SK-N-SH treated with all-trans-retinoic acid at 6 μM for 48 hours (cell line): ENCODE results near the gene CSKMT.
A peak's percentile ranks its signal among the peaks of the same experiment; 100 is the strongest.

Experiments
- ATAC-seq: fragments of 200-7000 bp; cut with Tn5 transposase; 3 replicates; pipeline ENCODE4 v1.9.1; 2020; ENCODE audit warnings: mild to moderate bottlenecking, moderate library complexity
- ARNTL ChIP-seq: fragments of 450-650 bp; formaldehyde crosslinking; IDR thresholded peaks from 2 replicates; pipeline ENCODE4 v1.5.0; 2020; ENCODE audit warnings: low read depth, mild to moderate bottlenecking, moderate library complexity, borderline replicate concordance
- BACH2 ChIP-seq: fragments of 250-450 bp; sonication (Bioruptor Pico); IDR thresholded peaks from 2 replicates; pipeline ENCODE4 v1.9.0; 2021; ENCODE audit warnings: mild to moderate bottlenecking, borderline replicate concordance
- CSDC2 ChIP-seq: fragments of 250-450 bp; sonication (Bioruptor Pico); IDR thresholded peaks from 2 replicates; pipeline ENCODE4 v1.5.0; 2020; ENCODE audit warnings: mild to moderate bottlenecking, moderate library complexity
- CSRNP3 ChIP-seq: fragments of 250-450 bp; sonication (Bioruptor Pico); IDR thresholded peaks from 2 replicates; pipeline ENCODE4 v1.5.1; 2021; ENCODE audit warnings: mild to moderate bottlenecking, moderate library complexity
- ESRRG ChIP-seq: fragments of 250-450 bp; sonication (Bioruptor Pico); IDR thresholded peaks from 2 replicates; pipeline ENCODE4 v1.6.1; 2021; ENCODE audit warnings: mild to moderate bottlenecking
- GLIS3 ChIP-seq: fragments of 250-450 bp; sonication (Bioruptor Pico); IDR thresholded peaks from 2 replicates; pipeline ENCODE4 v1.5.0; 2020; ENCODE audit warnings: mild to moderate bottlenecking, moderate library complexity
- ISL1 ChIP-seq: fragments of 250-450 bp; sonication (Bioruptor Pico); IDR thresholded peaks from 2 replicates; pipeline ENCODE4 v2.1.2; 2022; ENCODE audit warnings: mild to moderate bottlenecking, moderate library complexity
- OSR1 ChIP-seq: fragments of 250-450 bp; sonication (Bioruptor Pico); IDR thresholded peaks from 2 replicates; pipeline ENCODE4 v1.8.0; 2022; ENCODE audit warnings: moderate library complexity, mild to moderate bottlenecking, inconsistent platforms
- PPARA ChIP-seq: fragments of 250-450 bp; sonication (Bioruptor Pico); IDR thresholded peaks from 2 replicates; pipeline ENCODE4 v1.5.0; 2020; ENCODE audit warnings: mild to moderate bottlenecking, borderline replicate concordance
- RARB ChIP-seq: fragments of 250-450 bp; sonication (Bioruptor Pico); IDR thresholded peaks from 2 replicates; pipeline ENCODE4 v1.8.0; 2021; ENCODE audit warnings: mild to moderate bottlenecking, moderate library complexity
- SNAI2 ChIP-seq: fragments of 250-450 bp; sonication (Bioruptor Pico); IDR thresholded peaks from 2 replicates; pipeline ENCODE4 v1.5.0; 2020; ENCODE audit warnings: mild to moderate bottlenecking, moderate library complexity
- TCF4 ChIP-seq: fragments of 250-450 bp; sonication (Bioruptor Pico); IDR thresholded peaks from 2 replicates; pipeline ENCODE4 v1.8.0; 2021; ENCODE audit warnings: mild to moderate bottlenecking, moderate library complexity, borderline replicate concordance
- TOX ChIP-seq: fragments of 250-450 bp; sonication (Bioruptor Pico); IDR thresholded peaks from 2 replicates; pipeline ENCODE4 v1.8.0; 2021; ENCODE audit warnings: mild to moderate bottlenecking, moderate library complexity, borderline replicate concordance
- ZC3H10 ChIP-seq: fragments of 250-450 bp; sonication (Bioruptor Pico); IDR thresholded peaks from 2 replicates; pipeline ENCODE4 v1.5.1; 2021; ENCODE audit warnings: mild to moderate bottlenecking, moderate library complexity
- ZFP3 ChIP-seq: fragments of 250-450 bp; sonication (Bioruptor Pico); IDR thresholded peaks from 2 replicates; pipeline ENCODE4 v1.5.0; 2020; ENCODE audit warnings: mild to moderate bottlenecking, moderate library complexity
- ZFP30 ChIP-seq: fragments of 450-650 bp; formaldehyde crosslinking; IDR thresholded peaks from 2 replicates; pipeline ENCODE4 v1.5.0; 2022; ENCODE audit warnings: mild to moderate bottlenecking, moderate library complexity
- ZNF565 ChIP-seq: fragments of 450-650 bp; formaldehyde crosslinking; conservative IDR thresholded peaks from 2 replicates; pipeline ENCODE4 v1.5.0; 2020; ENCODE audit warnings: low read depth, mild to moderate bottlenecking, moderate library complexity
- ZNF70 ChIP-seq: fragments of 450-650 bp; formaldehyde crosslinking; IDR thresholded peaks from 2 replicates; pipeline ENCODE4 v1.5.0; 2020; ENCODE audit warnings: mild to moderate bottlenecking, moderate library complexity
- ZNF8 ChIP-seq: fragments of 450-650 bp; formaldehyde crosslinking; IDR thresholded peaks from 2 replicates; pipeline ENCODE4 v1.5.0; 2020; ENCODE audit warnings: mild to moderate bottlenecking, moderate library complexity
- TF ChIP-seq, protein P1 (sequence below): fragments of 250-450 bp; sonication (Bioruptor Pico); IDR thresholded peaks from 2 replicates; pipeline ENCODE4 v1.5.1; 2020; ENCODE audit warnings: low read depth, mild to moderate bottlenecking, moderate library complexity
- TF ChIP-seq, protein P2 (sequence below): fragments of 250-450 bp; sonication (Bioruptor Pico); IDR thresholded peaks from 2 replicates; pipeline ENCODE4 v1.5.0; 2020; ENCODE audit warnings: mild to moderate bottlenecking, moderate library complexity
- TF ChIP-seq, protein P3 (sequence below): fragments of 250-450 bp; sonication (Bioruptor Pico); IDR thresholded peaks from 2 replicates; pipeline ENCODE4 v1.8.0; 2020; ENCODE audit warnings: mild to moderate bottlenecking, moderate library complexity, borderline replicate concordance
- TF ChIP-seq, protein P4 (sequence below): fragments of 250-450 bp; sonication (Bioruptor Pico); IDR thresholded peaks from 2 replicates; pipeline ENCODE4 v1.8.0; 2021; ENCODE audit warnings: low read depth, mild to moderate bottlenecking, moderate library complexity, borderline replicate concordance

CSKMT gene

GRCh38 chr11:62665075-62665598 is at the start of gene CSKMT, which contains the start of gene C11orf98:
TSS of gene CSKMT (plus strand) at chr11:62665312. CDS start at chr11:62665880, 568 bp downstream.
TSS of gene C11orf98 (minus strand) at chr11:62665210. CDS start at chr11:62665169, 41 bp downstream.
- peak; percentile 92 for ATAC-seq
- TF ChIP-seq, protein P1, sequence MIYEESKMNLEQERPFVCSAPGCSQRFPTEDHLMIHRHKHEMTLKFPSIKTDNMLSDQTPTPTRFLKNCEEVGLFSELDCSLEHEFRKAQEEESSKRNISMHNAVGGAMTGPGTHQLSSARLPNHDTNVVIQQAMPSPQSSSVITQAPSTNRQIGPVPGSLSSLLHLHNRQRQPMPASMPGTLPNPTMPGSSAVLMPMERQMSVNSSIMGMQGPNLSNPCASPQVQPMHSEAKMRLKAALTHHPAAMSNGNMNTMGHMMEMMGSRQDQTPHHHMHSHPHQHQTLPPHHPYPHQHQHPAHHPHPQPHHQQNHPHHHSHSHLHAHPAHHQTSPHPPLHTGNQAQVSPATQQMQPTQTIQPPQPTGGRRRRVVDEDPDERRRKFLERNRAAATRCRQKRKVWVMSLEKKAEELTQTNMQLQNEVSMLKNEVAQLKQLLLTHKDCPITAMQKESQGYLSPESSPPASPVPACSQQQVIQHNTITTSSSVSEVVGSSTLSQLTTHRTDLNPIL (CRISPR knock-in tag), result peak; percentile 76
- 0 out of 2 replicates have a peak, but pooled peaks have one; percentile 74 for TF ChIP-seq ZNF565 (CRISPR knock-in tag)
- peak; percentile 82; the same call in 1 of the 2 replicates for TF ChIP-seq PPARA (CRISPR knock-in tag)
- TF ChIP-seq TCF4 (CRISPR knock-in tag), result peak; percentile 55; the same call in 1 of the 2 replicates
- TF ChIP-seq TOX, result peak; percentile 95
- TF ChIP-seq RARB (CRISPR knock-in tag), result peak; percentile 94
- peak; percentile 68; the same call in 1 of the 2 replicates for TF ChIP-seq CSDC2 (CRISPR knock-in tag)
- peak; percentile 73 for TF ChIP-seq ZNF8 (CRISPR knock-in tag)
- TF ChIP-seq OSR1 (CRISPR knock-in tag), result no peak
- TF ChIP-seq, protein P2, sequence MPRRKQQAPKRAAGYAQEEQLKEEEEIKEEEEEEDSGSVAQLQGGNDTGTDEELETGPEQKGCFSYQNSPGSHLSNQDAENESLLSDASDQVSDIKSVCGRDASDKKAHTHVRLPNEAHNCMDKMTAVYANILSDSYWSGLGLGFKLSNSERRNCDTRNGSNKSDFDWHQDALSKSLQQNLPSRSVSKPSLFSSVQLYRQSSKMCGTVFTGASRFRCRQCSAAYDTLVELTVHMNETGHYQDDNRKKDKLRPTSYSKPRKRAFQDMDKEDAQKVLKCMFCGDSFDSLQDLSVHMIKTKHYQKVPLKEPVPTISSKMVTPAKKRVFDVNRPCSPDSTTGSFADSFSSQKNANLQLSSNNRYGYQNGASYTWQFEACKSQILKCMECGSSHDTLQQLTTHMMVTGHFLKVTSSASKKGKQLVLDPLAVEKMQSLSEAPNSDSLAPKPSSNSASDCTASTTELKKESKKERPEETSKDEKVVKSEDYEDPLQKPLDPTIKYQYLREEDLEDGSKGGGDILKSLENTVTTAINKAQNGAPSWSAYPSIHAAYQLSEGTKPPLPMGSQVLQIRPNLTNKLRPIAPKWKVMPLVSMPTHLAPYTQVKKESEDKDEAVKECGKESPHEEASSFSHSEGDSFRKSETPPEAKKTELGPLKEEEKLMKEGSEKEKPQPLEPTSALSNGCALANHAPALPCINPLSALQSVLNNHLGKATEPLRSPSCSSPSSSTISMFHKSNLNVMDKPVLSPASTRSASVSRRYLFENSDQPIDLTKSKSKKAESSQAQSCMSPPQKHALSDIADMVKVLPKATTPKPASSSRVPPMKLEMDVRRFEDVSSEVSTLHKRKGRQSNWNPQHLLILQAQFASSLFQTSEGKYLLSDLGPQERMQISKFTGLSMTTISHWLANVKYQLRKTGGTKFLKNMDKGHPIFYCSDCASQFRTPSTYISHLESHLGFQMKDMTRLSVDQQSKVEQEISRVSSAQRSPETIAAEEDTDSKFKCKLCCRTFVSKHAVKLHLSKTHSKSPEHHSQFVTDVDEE (CRISPR knock-in tag), result no peak
- TF ChIP-seq ZC3H10 (CRISPR knock-in tag), result peak; percentile 88
- TF ChIP-seq ZNF70 (CRISPR knock-in tag), result peak; percentile 44; the same call in 1 of the 2 replicates
- peak; percentile 98 for TF ChIP-seq CSRNP3 (CRISPR knock-in tag)
- peak; percentile 97 for TF ChIP-seq ESRRG (CRISPR knock-in tag)
- TF ChIP-seq, protein P3, sequence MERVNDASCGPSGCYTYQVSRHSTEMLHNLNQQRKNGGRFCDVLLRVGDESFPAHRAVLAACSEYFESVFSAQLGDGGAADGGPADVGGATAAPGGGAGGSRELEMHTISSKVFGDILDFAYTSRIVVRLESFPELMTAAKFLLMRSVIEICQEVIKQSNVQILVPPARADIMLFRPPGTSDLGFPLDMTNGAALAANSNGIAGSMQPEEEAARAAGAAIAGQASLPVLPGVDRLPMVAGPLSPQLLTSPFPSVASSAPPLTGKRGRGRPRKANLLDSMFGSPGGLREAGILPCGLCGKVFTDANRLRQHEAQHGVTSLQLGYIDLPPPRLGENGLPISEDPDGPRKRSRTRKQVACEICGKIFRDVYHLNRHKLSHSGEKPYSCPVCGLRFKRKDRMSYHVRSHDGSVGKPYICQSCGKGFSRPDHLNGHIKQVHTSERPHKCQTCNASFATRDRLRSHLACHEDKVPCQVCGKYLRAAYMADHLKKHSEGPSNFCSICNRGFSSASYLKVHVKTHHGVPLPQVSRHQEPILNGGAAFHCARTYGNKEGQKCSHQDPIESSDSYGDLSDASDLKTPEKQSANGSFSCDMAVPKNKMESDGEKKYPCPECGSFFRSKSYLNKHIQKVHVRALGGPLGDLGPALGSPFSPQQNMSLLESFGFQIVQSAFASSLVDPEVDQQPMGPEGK (CRISPR knock-in tag), result peak; percentile 91
- no peak for TF ChIP-seq BACH2
- peak; percentile 82; the same call in 1 of the 2 replicates for TF ChIP-seq ARNTL (CRISPR knock-in tag)
- TF ChIP-seq, protein P4, sequence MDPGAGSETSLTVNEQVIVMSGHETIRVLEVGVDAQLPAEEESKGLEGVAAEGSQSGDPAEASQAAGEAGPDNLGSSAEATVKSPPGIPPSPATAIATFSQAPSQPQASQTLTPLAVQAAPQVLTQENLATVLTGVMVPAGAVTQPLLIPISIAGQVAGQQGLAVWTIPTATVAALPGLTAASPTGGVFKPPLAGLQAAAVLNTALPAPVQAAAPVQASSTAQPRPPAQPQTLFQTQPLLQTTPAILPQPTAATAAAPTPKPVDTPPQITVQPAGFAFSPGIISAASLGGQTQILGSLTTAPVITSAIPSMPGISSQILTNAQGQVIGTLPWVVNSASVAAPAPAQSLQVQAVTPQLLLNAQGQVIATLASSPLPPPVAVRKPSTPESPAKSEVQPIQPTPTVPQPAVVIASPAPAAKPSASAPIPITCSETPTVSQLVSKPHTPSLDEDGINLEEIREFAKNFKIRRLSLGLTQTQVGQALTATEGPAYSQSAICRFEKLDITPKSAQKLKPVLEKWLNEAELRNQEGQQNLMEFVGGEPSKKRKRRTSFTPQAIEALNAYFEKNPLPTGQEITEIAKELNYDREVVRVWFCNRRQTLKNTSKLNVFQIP (CRISPR knock-in tag), result peak; percentile 86; the same call in 1 of the 2 replicates
- peak; percentile 57; the same call in 1 of the 2 replicates for TF ChIP-seq ZFP30
- TF ChIP-seq GLIS3 (CRISPR knock-in tag), result peak; percentile 98
- TF ChIP-seq ISL1, result no peak
- no peak for TF ChIP-seq ZFP3 (CRISPR knock-in tag)
- peak; percentile 74; the same call in 1 of the 2 replicates for TF ChIP-seq SNAI2 (CRISPR knock-in tag)

DNA sequence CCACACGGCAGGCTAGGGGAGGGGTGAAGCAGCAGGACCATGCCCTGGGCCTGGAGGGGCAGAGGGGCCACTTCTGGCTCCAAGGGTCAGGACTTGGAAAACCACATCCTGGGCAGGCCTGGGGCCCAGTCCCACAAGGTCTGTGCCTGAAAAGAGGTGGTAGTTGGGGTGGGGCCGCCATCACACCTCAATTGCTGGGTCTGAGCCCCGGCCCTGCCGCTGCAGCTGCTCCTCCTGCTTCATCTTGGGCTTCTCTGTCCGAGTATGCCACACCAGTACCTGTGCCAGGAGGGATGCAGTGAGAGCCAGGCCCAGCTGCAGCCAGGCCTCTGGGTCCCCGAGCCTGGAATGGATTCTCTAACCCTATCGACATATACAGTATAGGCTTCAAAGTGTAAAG is 49.6 kb upstream of the CSKMT start:
- no peak for ATAC-seq
- TF ChIP-seq, protein P2 (CRISPR knock-in tag), result no peak
- TF ChIP-seq ZNF565 (CRISPR knock-in tag), result no peak
- no peak for TF ChIP-seq TCF4 (CRISPR knock-in tag)
- no peak for TF ChIP-seq ZFP30
- no peak for TF ChIP-seq ARNTL (CRISPR knock-in tag)
- TF ChIP-seq OSR1 (CRISPR knock-in tag), result no peak
- no peak for TF ChIP-seq ZC3H10 (CRISPR knock-in tag)
- TF ChIP-seq ZNF70 (CRISPR knock-in tag), result no peak
- no peak for TF ChIP-seq SNAI2 (CRISPR knock-in tag)
- no peak for TF ChIP-seq TOX
- TF ChIP-seq RARB (CRISPR knock-in tag), result no peak
- no peak for TF ChIP-seq ZNF8 (CRISPR knock-in tag)
- TF ChIP-seq BACH2, result no peak
- TF ChIP-seq GLIS3 (CRISPR knock-in tag), result no peak
- TF ChIP-seq, protein P4 (CRISPR knock-in tag), result no peak
